ENCODE measurements around the gene CKAP5.

DNA sequence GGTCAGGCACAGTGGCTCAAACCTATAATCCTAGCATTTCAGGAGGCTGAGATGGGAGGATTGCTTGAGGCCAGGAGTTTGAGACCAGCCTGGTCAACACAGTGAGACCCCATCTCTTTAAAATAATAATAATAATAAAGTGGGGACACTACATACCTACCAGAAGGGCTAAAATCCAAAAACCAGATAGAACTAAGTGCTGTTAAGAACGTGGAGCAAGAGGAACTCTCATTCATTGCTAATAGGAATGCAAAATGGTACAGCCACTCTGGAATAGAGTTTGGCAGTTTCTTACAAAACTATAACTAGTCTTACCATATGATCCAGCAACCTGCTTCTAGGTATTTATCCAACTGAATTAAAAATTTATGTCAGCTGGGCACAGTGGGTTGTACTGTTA is 9.6 kb downstream of the CKAP5 start:
- no peak for TF ChIP-seq CTCF (IDR thresholded peaks at IDR 0.05)
- TF ChIP-seq POLR2A (IDR thresholded peaks at IDR 0.05), result no peak
